ENCODE data around the gene MICALL2. TPM values are rescaled to one million over a fixed set of nuclear protein-coding genes. Genes with fewer than 3 reads are reported as not detected.
A peak's percentile ranks its signal among the peaks of the same experiment; 100 is the strongest.

MICALL2 gene
- total RNA-seq, 6 experiments from 2014 or later, result 8.2 to 23.8 (median 13.6) TPM

- Histone ChIP-seq H3K27me3 (no peaks in the 10 kb centered on the region), H3K9me3 (no peaks in the 10 kb centered on the region), H3K4me1 (peaks cover 0 to 35% (median 10%) of the 10 kb centered on the region in 4 donors), H3K36me3 (no peaks in the 10 kb centered on the region), H3K27ac (peak overlapping the region; percentile 82 to 97 (median 93)), H3K4me3 (peak overlapping the region; percentile 39 to 57 (median 45))
- DNase-seq (peak in 1 of 3 donors; percentile 49), ATAC-seq (no peak)
- TF ChIP-seq CTCF (IDR thresholded peaks at IDR 0.05) (no peak), POLR2A (IDR thresholded peaks at IDR 0.05) (no peak)
- 8% methylated on average over 6 of the region's 30 CpGs for WGBS (ENCODE audit: insufficient coverage, low coverage, low lambda C conversion rate, missing lambda C conversion rate)
- intact Hi-C loops (cut with DNase I), result no loop called here
These were observed 900 bp upstream of the MICALL2 start for GRCh38 chr7:1459920-1460820.

- no peaks in the 10 kb centered on the region for H3K27me3 ChIP-seq
- H3K36me3 ChIP-seq, result no peaks in the 10 kb centered on the region
- H3K9me3 ChIP-seq, result no peaks in the 10 kb centered on the region
- ATAC-seq (peak; percentile 82 to 94 (median 88)), DNase-seq (peak; percentile 100)
- intact Hi-C loops (cut with DNase I), result no loop called here
- H3K4me1 ChIP-seq, result peaks cover 0 to 40% (median 10%) of the 10 kb centered on the region in 4 donors
- H3K4me3 ChIP-seq, result peak overlapping the region; percentile 63 to 76 (median 64)
- no peak for TF ChIP-seq POLR2A (IDR thresholded peaks at IDR 0.05)
- no peak for TF ChIP-seq CTCF (IDR thresholded peaks at IDR 0.05)
- WGBS (ENCODE audit: insufficient coverage, low coverage, low lambda C conversion rate, missing lambda C conversion rate), result 0% methylated on average over 1 of the region's 35 CpGs
- H3K27ac ChIP-seq, result peak overlapping the region in 2 of 3 donors; percentile 67 to 97
These were observed 232 bp upstream of the MICALL2 start for GRCh38 chr7:1459512-1459892.

GRCh38 chr7:1457949-1458682, 1.2 kb downstream of the MICALL2 start:
- H3K4me3 ChIP-seq, result peak overlapping the region; percentile 63 to 76 (median 64)
- TF ChIP-seq CTCF (IDR thresholded peaks at IDR 0.05) (no peak), POLR2A (IDR thresholded peaks at IDR 0.05) (no peak)
- no peak for ATAC-seq
- 55% methylated on average over 2 of the region's 23 CpGs for WGBS (ENCODE audit: insufficient coverage, low coverage, low lambda C conversion rate, missing lambda C conversion rate)
- no peaks in the 10 kb centered on the region for H3K9me3 ChIP-seq
- H3K27me3 ChIP-seq, result no peaks in the 10 kb centered on the region
- peaks cover 0 to 40% (median 10%) of the 10 kb centered on the region in 4 donors for H3K4me1 ChIP-seq
- H3K27ac ChIP-seq, result peak overlapping the region in 2 of 3 donors; percentile 45 to 60
- no peaks in the 10 kb centered on the region for H3K36me3 ChIP-seq
- DNase-seq, result no peak
- intact Hi-C loops (cut with DNase I), result no loop called here

- H3K27ac ChIP-seq, result no peak overlapping the region
- TF ChIP-seq POLR2A (IDR thresholded peaks at IDR 0.05) (no peak), CTCF (IDR thresholded peaks at IDR 0.05) (no peak)
- ATAC-seq, result no peak
- intact Hi-C loops (cut with DNase I), result no loop called here
- 47% methylated on average over 4 of the region's 18 CpGs for WGBS (ENCODE audit: insufficient coverage, low coverage, low lambda C conversion rate, missing lambda C conversion rate)
- no peak for DNase-seq
- peak overlapping the region; percentile 63 to 76 (median 64) for H3K4me3 ChIP-seq
- H3K9me3 ChIP-seq, result no peaks in the 10 kb centered on the region
- H3K4me1 ChIP-seq, result peaks cover 0 to 42% (median 10%) of the 10 kb centered on the region in 4 donors
- H3K36me3 ChIP-seq, result no peaks in the 10 kb centered on the region
- no peaks in the 10 kb centered on the region for H3K27me3 ChIP-seq
These were observed 2.0 kb downstream of the MICALL2 start for GRCh38 chr7:1457059-1457948.

Data from right lobe of liver (tissue), 6 donors.